ELF-1 (cell line): ENCODE measurements around the gene MGMT.

ENCODE experiments used
- DNase-seq: peaks from one replicate; pipeline ENCODE4 v3.0.0-alpha.2; 2016; ENCODE audit warnings: low read depth, low spot score

Gene MGMT

GRCh38 chr10:129792864-129793263 lies 325.8 kb downstream of the MGMT start:
- no peak for DNase-seq

GRCh38 chr10:129793479-129793878 lies 326.4 kb downstream of the MGMT start:
- DNase-seq: no peak

DNA sequence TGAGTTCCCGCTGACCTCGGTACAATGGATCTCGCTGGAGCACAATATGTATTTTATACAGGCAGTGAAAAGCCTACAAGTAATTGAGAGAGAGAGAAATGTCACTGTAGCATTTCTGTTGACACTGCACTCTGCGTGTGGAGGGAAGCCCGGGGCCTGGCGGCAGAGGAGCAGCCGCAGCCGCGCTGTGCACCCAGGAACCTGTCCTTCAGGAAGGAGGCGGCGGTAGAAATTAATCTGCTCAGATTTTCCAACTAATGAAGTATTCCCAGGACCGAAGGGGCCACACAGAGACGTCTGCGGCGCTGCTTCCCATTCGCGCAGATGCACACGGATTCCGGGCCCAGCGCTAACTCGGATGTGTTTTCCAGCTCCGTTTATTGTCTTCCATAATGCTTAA lies 327.0 kb downstream of the MGMT start:
- DNase-seq: no peak

- DNase-seq: no peak
These were observed 329.8 kb downstream of the MGMT start for GRCh38 chr10:129796710-129797420.

GRCh38 chr10:129799942-129800341 lies 332.9 kb downstream of the MGMT start:
- no peak for DNase-seq

- no peak for DNase-seq
These were observed 333.8 kb downstream of the MGMT start for GRCh38 chr10:129800796-129801340.

- DNase-seq: no peak
These were observed 340.2 kb downstream of the MGMT start for GRCh38 chr10:129807211-129807610.

GRCh38 chr10:129808092-129808983 lies 341.3 kb downstream of the MGMT start:
- no peak for DNase-seq

- no peak for DNase-seq
These were observed 342.4 kb downstream of the MGMT start for GRCh38 chr10:129809431-129809830.

- no peak for DNase-seq
These were observed 342.8 kb downstream of the MGMT start for GRCh38 chr10:129809841-129810240.

DNA sequence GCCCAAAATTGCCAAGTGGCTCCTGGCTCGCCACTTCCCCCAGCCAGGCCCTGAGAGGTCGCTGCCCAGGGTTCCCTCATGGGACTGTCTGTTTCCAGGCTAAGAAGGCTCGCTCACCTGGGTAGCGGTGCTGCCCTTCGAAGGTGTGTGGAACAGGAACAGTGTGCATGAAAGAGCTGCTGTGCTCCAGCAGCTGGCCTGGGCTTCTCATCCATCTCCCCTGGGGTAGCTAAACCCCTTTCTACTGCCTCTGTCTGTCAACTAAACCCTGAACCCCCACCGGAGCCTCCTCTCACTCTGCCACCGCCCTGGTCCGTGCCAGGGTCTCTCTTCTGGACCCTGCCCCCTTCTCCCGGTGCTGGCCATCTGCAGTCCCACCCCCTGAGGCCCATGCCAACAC lies 344.2 kb downstream of the MGMT start:
- DNase-seq: no peak

DNA sequence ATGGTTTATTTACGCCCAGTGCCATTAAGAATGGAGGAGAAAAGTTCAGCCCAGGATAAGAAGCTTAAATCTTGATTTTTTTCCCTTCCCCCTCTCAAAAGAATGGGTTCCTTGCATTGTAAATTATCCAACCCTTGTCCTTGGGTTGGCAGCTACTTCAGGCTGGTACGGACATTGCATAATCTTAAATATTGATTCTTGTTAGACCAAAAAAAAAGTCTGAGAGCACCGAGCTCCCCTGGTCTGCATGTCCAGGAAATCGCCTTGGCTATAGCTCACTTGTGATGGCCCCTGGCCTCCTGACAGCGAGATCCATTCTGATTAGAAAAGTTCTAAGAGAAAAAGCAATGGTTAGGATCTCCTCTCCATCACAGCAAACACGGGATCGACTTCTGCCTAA lies 345.4 kb downstream of the MGMT start:
- DNase-seq: no peak

GRCh38 chr10:129814681-129815646 lies 347.9 kb downstream of the MGMT start:
- no peak for DNase-seq

GRCh38 chr10:129815898-129816655 lies 349.0 kb downstream of the MGMT start:
- DNase-seq: no peak

- DNase-seq: no peak
These were observed 349.6 kb downstream of the MGMT start for GRCh38 chr10:129816656-129817045.
